DMS53 treated with DMSO at 0.1 percent for 48 hours (cell line): ENCODE measurements around the gene NAALADL2.
"Not testable (repeated sequence)": the region's sequence is repeated elsewhere in the genome, so short reads cannot be mapped to it uniquely, and the experiment has no call there.

Source experiments
- DNase-seq: peaks from one replicate; lab custom pipeline; 2025; ENCODE audit not compliant: unreplicated experiment; lab: John Stamatoyannopoulos, UW

The NAALADL2 gene

GRCh38 chr3:175257123-175257522, 398.0 kb downstream of the NAALADL2 start:
- no peak for DNase-seq

GRCh38 chr3:175258763-175259162, 399.6 kb downstream of the NAALADL2 start:
- peak; percentile 72 for DNase-seq

GRCh38 chr3:175260145-175260794, 401.1 kb downstream of the NAALADL2 start:
- DNase-seq = no peak

GRCh38 chr3:175266478-175266877, 407.3 kb downstream of the NAALADL2 start:
- DNase-seq = no peak

- no peak for DNase-seq
Measured at GRCh38 chr3:175267121-175267531, 408.0 kb downstream of the NAALADL2 start.

- no peak for DNase-seq
Measured at GRCh38 chr3:175267561-175267960, 408.4 kb downstream of the NAALADL2 start.

GRCh38 chr3:175269394-175269793, 410.3 kb downstream of the NAALADL2 start:
- DNase-seq = no peak

- DNase-seq = no peak
Measured at GRCh38 chr3:175270198-175270837, 411.2 kb downstream of the NAALADL2 start.

GRCh38 chr3:175270866-175271265, 411.7 kb downstream of the NAALADL2 start:
- DNase-seq = no peak

GRCh38 chr3:175271465-175271864, 412.3 kb downstream of the NAALADL2 start:
- DNase-seq = not testable (repeated sequence)

- no peak for DNase-seq
Measured at GRCh38 chr3:175272392-175272791, 413.3 kb downstream of the NAALADL2 start.

GRCh38 chr3:175273573-175273972, 414.4 kb downstream of the NAALADL2 start:
- no peak for DNase-seq

- DNase-seq = peak; percentile 12
Measured at GRCh38 chr3:175274056-175274455, 414.9 kb downstream of the NAALADL2 start.

GRCh38 chr3:175274474-175275218, 415.5 kb downstream of the NAALADL2 start:
- DNase-seq = peak; percentile 49

- DNase-seq = no peak
Measured at GRCh38 chr3:175278680-175279079, 419.5 kb downstream of the NAALADL2 start.

- no peak for DNase-seq
Measured at GRCh38 chr3:175279457-175279856, 420.3 kb downstream of the NAALADL2 start.

- DNase-seq = no peak
Measured at GRCh38 chr3:175279911-175280310, 420.8 kb downstream of the NAALADL2 start.

GRCh38 chr3:175287361-175287963, 428.3 kb downstream of the NAALADL2 start:
- no peak for DNase-seq

- no peak for DNase-seq
Measured at GRCh38 chr3:175288621-175289020, 429.5 kb downstream of the NAALADL2 start.

GRCh38 chr3:175294793-175295192, 435.7 kb downstream of the NAALADL2 start:
- DNase-seq = no peak

GRCh38 chr3:175295248-175296130, 436.4 kb downstream of the NAALADL2 start:
- DNase-seq = no peak
